Measurements from ENCODE around the gene PTPN5.

GRCh38 chr11:18766015-18766414 is 25.6 kb downstream of the PTPN5 start:
- TF ChIP-seq CTCF (IDR thresholded peaks at IDR 0.05; ENCODE audit: borderline replicate concordance, extremely low read depth, low read length, poor library complexity, severe bottlenecking) (no peak), EZH2 (IDR thresholded peaks at IDR 0.05; ENCODE audit: borderline replicate concordance, low read depth, low read length, severe bottlenecking) (no peak)

Measured in DND-41 (cell line).